H1 (cell line): Measurements from ENCODE around the gene DNAJA3. TPM values are rescaled to one million over a fixed set of nuclear protein-coding genes. Genes with fewer than 3 reads are reported as not detected.

Source experiments
- polyA plus RNA-seq, 7 experiments: library from polyadenylated mRNA; depleted of rRNA in 3 of 7; stranded (reverse) in 5 of 7; unstranded in 2 of 7; fragments of >200 nt in 5 of 7; fragments of 200-250 nt in 2 of 7; gene quantifications; 1 replicate in 5 of 7; 2 replicates in 1 of 7; 4 replicates in 1 of 7; pipeline versions ENCODE4 v1.2.1 to v1.2.3, GENCODE V29; 2011 to 2013; ENCODE audit warnings: missing spikeins in 2 of 7, mixed read lengths in 2 of 7
- small RNA-seq: library from polyadenylated mRNA; stranded (forward); fragments of <200 nt; extraction: miRNeasy Mini kit (QIAGEN cat#:217004); gene quantifications from one replicate; pipeline ENCODE3, GENCODE V24; 2013; ENCODE audit not compliant: insufficient read depth
- total RNA-seq: library from RNA; stranded (reverse); fragmentation: NEBNext Ultra II Directional; extraction: Animal tissue kit (Norgen Biotek cat#: 25700); gene quantifications from 2 replicates; pipeline ENCODE4 v1.2.1, GENCODE V29; 2021

DNAJA3 gene
- total and polyA plus RNA-seq, 2 of the 8 experiments (the other 6 are each of a cell fraction or from before 2014, with no cell fraction given) = 37.3 to 59.1 TPM

Small RNAs within 50 kb of the gene (small RNA-seq; reads per million reads assigned to genes)
- gene AC012676.2 = not detected

Other genes with a start within 250 kb of the DNAJA3 start
- gene SRL, start 183.8 kb upstream of the DNAJA3 start, total RNA-seq = 0.08 TPM in 1 of 2 replicates, not detected in the other
- gene SRL, start 183.8 kb upstream of the DNAJA3 start, polyA plus RNA-seq (2011; rRNA removed) = 0.05 and 0.09 TPM in 2 replicates
- 41.0 and 41.6 TPM in 2 replicates for gene TFAP4, start 152.8 kb upstream of the DNAJA3 start, total RNA-seq
- 16.1 and 21.3 TPM in 2 replicates for gene TFAP4, start 152.8 kb upstream of the DNAJA3 start, polyA plus RNA-seq (2011; rRNA removed)
- 17.4 and 18.6 TPM in 2 replicates for gene GLIS2, start 109.8 kb upstream of the DNAJA3 start, total RNA-seq
- 4.3 and 7.6 TPM in 2 replicates for gene GLIS2, start 109.8 kb upstream of the DNAJA3 start, polyA plus RNA-seq (2011; rRNA removed)
- 78.3 and 84.4 TPM in 2 replicates for gene PAM16, start 74.5 kb upstream of the DNAJA3 start, total RNA-seq
- gene PAM16, start 74.5 kb upstream of the DNAJA3 start, polyA plus RNA-seq (2011; rRNA removed) = 198 and 228 TPM in 2 replicates
- 9.6 and 10.1 TPM in 2 replicates for gene VASN, start 54.0 kb upstream of the DNAJA3 start, total RNA-seq
- gene VASN, start 54.0 kb upstream of the DNAJA3 start, polyA plus RNA-seq (2011; rRNA removed) = 11.3 and 25.2 TPM in 2 replicates
- 25.8 and 29.8 TPM in 2 replicates for gene CORO7, start 9.3 kb upstream of the DNAJA3 start, total RNA-seq
- 25.2 and 45.7 TPM in 2 replicates for gene CORO7, start 9.3 kb upstream of the DNAJA3 start, polyA plus RNA-seq (2011; rRNA removed)
- 66.8 and 72.5 TPM in 2 replicates for gene NMRAL1, start 48.8 kb downstream of the DNAJA3 start, total RNA-seq
- 143 and 196 TPM in 2 replicates for gene NMRAL1, start 48.8 kb downstream of the DNAJA3 start, polyA plus RNA-seq (2011; rRNA removed)
- 45.6 and 48.4 TPM in 2 replicates for gene HMOX2, start 50.5 kb downstream of the DNAJA3 start, total RNA-seq
- 33.7 and 36.5 TPM in 2 replicates for gene HMOX2, start 50.5 kb downstream of the DNAJA3 start, polyA plus RNA-seq (2011; rRNA removed)
- gene CDIP1, start 112.9 kb downstream of the DNAJA3 start, total RNA-seq = 73.7 and 76.3 TPM in 2 replicates
- gene CDIP1, start 112.9 kb downstream of the DNAJA3 start, polyA plus RNA-seq (2011; rRNA removed) = 56.6 and 91.0 TPM in 2 replicates
- 1.3 and 1.6 TPM in 2 replicates for gene C16orf96, start 130.5 kb downstream of the DNAJA3 start, total RNA-seq
- gene C16orf96, start 130.5 kb downstream of the DNAJA3 start, polyA plus RNA-seq (2011; rRNA removed) = 1.0 and 1.8 TPM in 2 replicates
- 52.2 and 62.0 TPM in 2 replicates for gene UBALD1, start 189.0 kb downstream of the DNAJA3 start, total RNA-seq
- 28.6 and 48.9 TPM in 2 replicates for gene UBALD1, start 189.0 kb downstream of the DNAJA3 start, polyA plus RNA-seq (2011; rRNA removed)
- 79.4 and 82.3 TPM in 2 replicates for gene MGRN1, start 199.0 kb downstream of the DNAJA3 start, total RNA-seq
- 15.0 and 30.1 TPM in 2 replicates for gene MGRN1, start 199.0 kb downstream of the DNAJA3 start, polyA plus RNA-seq (2011; rRNA removed)